ENCODE measurements around the gene RPS19BP1.

Gene RPS19BP1

GRCh38 chr22:39502109-39502788 lies 30.3 kb downstream of the RPS19BP1 start, which contains the start of gene MIEF1:
Gene MIEF1 (plus strand): TSS chr22:39502290. CDS start chr22:39511295, 9,005 bp downstream.
- peak within 1 kb of the TSS; percentile 63 for H3K9ac ChIP-seq (ENCODE audit: low read depth, low read length)
- peaks cover 12% of the 10 kb centered on the region; the same call in 1 of the 2 replicates for H3K36me3 ChIP-seq (ENCODE audit: insufficient read depth, low read length)
- no peaks in the 10 kb centered on the region for H3K9me3 ChIP-seq (ENCODE audit: control insufficient read depth, insufficient read depth, low read length)
- peaks cover 9% of the 10 kb centered on the region; the same call in 1 of the 2 replicates for H3K4me1 ChIP-seq (ENCODE audit: insufficient read depth, low read length)

- H3K36me3 ChIP-seq (ENCODE audit: insufficient read depth, low read length): peaks cover 12% of the 10 kb centered on the region; the same call in 1 of the 2 replicates
- peaks cover 9% of the 10 kb centered on the region; the same call in 1 of the 2 replicates for H3K4me1 ChIP-seq (ENCODE audit: insufficient read depth, low read length)
- H3K9ac ChIP-seq (ENCODE audit: low read depth, low read length): peak overlapping the region; percentile 63
- H3K9me3 ChIP-seq (ENCODE audit: control insufficient read depth, insufficient read depth, low read length): no peaks in the 10 kb centered on the region
Measured at GRCh38 chr22:39501644-39502108, 30.9 kb downstream of the RPS19BP1 start.

- Histone ChIP-seq H3K9ac (ENCODE audit: low read depth, low read length) (no peak overlapping the region), H3K4me1 (ENCODE audit: insufficient read depth, low read length) (peaks cover 9% of the 10 kb centered on the region; the same call in 1 of the 2 replicates), H3K9me3 (ENCODE audit: control insufficient read depth, insufficient read depth, low read length) (no peaks in the 10 kb centered on the region)
Measured at GRCh38 chr22:39500101-39500500, 32.4 kb downstream of the RPS19BP1 start.

GRCh38 chr22:39498802-39499201 lies 33.7 kb downstream of the RPS19BP1 start:
- Histone ChIP-seq H3K4me1 (ENCODE audit: insufficient read depth, low read length) (peaks cover 9% of the 10 kb centered on the region; the same call in 1 of the 2 replicates), H3K36me3 (ENCODE audit: insufficient read depth, low read length) (no peaks in the 10 kb centered on the region), H3K9ac (ENCODE audit: low read depth, low read length) (no peak overlapping the region), H3K9me3 (ENCODE audit: control insufficient read depth, insufficient read depth, low read length) (no peaks in the 10 kb centered on the region)

More at GRCh38 chr22:39500101-39500500, 32.4 kb downstream of the RPS19BP1 start:
- H3K36me3 ChIP-seq (ENCODE audit: insufficient read depth, low read length): no peaks in the 10 kb centered on the region; the same call in 1 of the 2 replicates

- H3K4me1 ChIP-seq (ENCODE audit: insufficient read depth, low read length): peaks cover 9% of the 10 kb centered on the region; the same call in 1 of the 2 replicates
- no peak overlapping the region for H3K9ac ChIP-seq (ENCODE audit: low read depth, low read length)
- H3K9me3 ChIP-seq (ENCODE audit: control insufficient read depth, insufficient read depth, low read length): no peaks in the 10 kb centered on the region
- no peaks in the 10 kb centered on the region for H3K36me3 ChIP-seq (ENCODE audit: insufficient read depth, low read length)
Measured at GRCh38 chr22:39498368-39498767, 34.2 kb downstream of the RPS19BP1 start.

GRCh38 chr22:39497429-39497828 lies 35.1 kb downstream of the RPS19BP1 start:
- H3K9me3 ChIP-seq (ENCODE audit: control insufficient read depth, insufficient read depth, low read length): no peaks in the 10 kb centered on the region
- no peaks in the 10 kb centered on the region for H3K36me3 ChIP-seq (ENCODE audit: insufficient read depth, low read length)
- no peak overlapping the region for H3K9ac ChIP-seq (ENCODE audit: low read depth, low read length)
- H3K4me1 ChIP-seq (ENCODE audit: insufficient read depth, low read length): 0 out of 2 replicates have a peak, but pooled peaks cover 6% of the 10 kb centered on the region

GRCh38 chr22:39496131-39496838 lies 36.3 kb downstream of the RPS19BP1 start:
- no peaks in the 10 kb centered on the region for H3K36me3 ChIP-seq (ENCODE audit: insufficient read depth, low read length)
- H3K9me3 ChIP-seq (ENCODE audit: control insufficient read depth, insufficient read depth, low read length): no peaks in the 10 kb centered on the region
- H3K4me1 ChIP-seq (ENCODE audit: insufficient read depth, low read length): 0 out of 2 replicates have a peak, but pooled peaks cover 3% of the 10 kb centered on the region
- no peak overlapping the region for H3K9ac ChIP-seq (ENCODE audit: low read depth, low read length)

- Histone ChIP-seq H3K9ac (ENCODE audit: low read depth, low read length) (no peak overlapping the region), H3K9me3 (ENCODE audit: control insufficient read depth, insufficient read depth, low read length) (no peaks in the 10 kb centered on the region), H3K36me3 (ENCODE audit: insufficient read depth, low read length) (no peaks in the 10 kb centered on the region), H3K4me1 (ENCODE audit: insufficient read depth, low read length) (no peaks in the 10 kb centered on the region; the same call in 1 of the 2 replicates)
Measured at GRCh38 chr22:39494471-39495120, 38.0 kb downstream of the RPS19BP1 start.

- Histone ChIP-seq H3K36me3 (ENCODE audit: insufficient read depth, low read length) (no peaks in the 10 kb centered on the region), H3K9ac (ENCODE audit: low read depth, low read length) (no peak overlapping the region), H3K9me3 (ENCODE audit: control insufficient read depth, insufficient read depth, low read length) (no peaks in the 10 kb centered on the region), H3K4me1 (ENCODE audit: insufficient read depth, low read length) (no peaks in the 10 kb centered on the region; the same call in 1 of the 2 replicates)
Measured at GRCh38 chr22:39493759-39494158, 38.8 kb downstream of the RPS19BP1 start.

- Histone ChIP-seq H3K9ac (ENCODE audit: low read depth, low read length) (no peak overlapping the region), H3K4me1 (ENCODE audit: insufficient read depth, low read length) (no peaks in the 10 kb centered on the region; the same call in 1 of the 2 replicates), H3K9me3 (ENCODE audit: control insufficient read depth, insufficient read depth, low read length) (no peaks in the 10 kb centered on the region), H3K36me3 (ENCODE audit: insufficient read depth, low read length) (no peaks in the 10 kb centered on the region)
Measured at GRCh38 chr22:39492186-39492585, 40.4 kb downstream of the RPS19BP1 start.

GRCh38 chr22:39491696-39492095 lies 40.9 kb downstream of the RPS19BP1 start:
- H3K36me3 ChIP-seq (ENCODE audit: insufficient read depth, low read length): no peaks in the 10 kb centered on the region
- H3K9me3 ChIP-seq (ENCODE audit: control insufficient read depth, insufficient read depth, low read length): no peaks in the 10 kb centered on the region
- H3K9ac ChIP-seq (ENCODE audit: low read depth, low read length): no peak overlapping the region
- H3K4me1 ChIP-seq (ENCODE audit: insufficient read depth, low read length): no peaks in the 10 kb centered on the region; the same call in 1 of the 2 replicates

GRCh38 chr22:39490966-39491680 lies 41.4 kb downstream of the RPS19BP1 start:
- Histone ChIP-seq H3K9me3 (ENCODE audit: control insufficient read depth, insufficient read depth, low read length) (no peaks in the 10 kb centered on the region), H3K36me3 (ENCODE audit: insufficient read depth, low read length) (no peaks in the 10 kb centered on the region), H3K4me1 (ENCODE audit: insufficient read depth, low read length) (no peaks in the 10 kb centered on the region; the same call in 1 of the 2 replicates), H3K9ac (ENCODE audit: low read depth, low read length) (no peak overlapping the region)

- Histone ChIP-seq H3K36me3 (ENCODE audit: insufficient read depth, low read length) (no peaks in the 10 kb centered on the region), H3K9ac (ENCODE audit: low read depth, low read length) (no peak overlapping the region), H3K4me1 (ENCODE audit: insufficient read depth, low read length) (no peaks in the 10 kb centered on the region; the same call in 1 of the 2 replicates), H3K9me3 (ENCODE audit: control insufficient read depth, insufficient read depth, low read length) (no peaks in the 10 kb centered on the region)
Measured at GRCh38 chr22:39490135-39490798, 42.3 kb downstream of the RPS19BP1 start.
